HepG2 (cell line): Measurements from ENCODE around the gene MLLT10. TPM values are rescaled to one million over a fixed set of nuclear protein-coding genes. Genes with fewer than 3 reads are reported as not detected.

Source experiments
- ATAC-seq: fragments of 200-7000 bp; cut with Tn5 transposase; 3 replicates; pipeline ENCODE4 v1.9.1; 2020; ENCODE audit warnings: mild to moderate bottlenecking, moderate library complexity
- BruUV-seq: library from RNA; stranded (reverse); fragments of 400-500 nt; replicated peaks from 2 replicates; lab custom pipeline; 2021; lab: Mats Ljungman, UMichigan
- CTCF ChIA-PET: fragments of 300-600 bp; formaldehyde crosslinking; extraction: SDS; loops from one replicate; lab custom pipeline; 2021; ENCODE audit warnings: low total read pairs, inconsistent platforms, low intra/inter-chr PET ratio; lab: Yijun Ruan, JAX
- POLR2A ChIA-PET: fragments of 350-600 bp; sonication (Branson Sonifier 250); formaldehyde crosslinking; loops from one replicate; lab custom pipeline; 2020; ENCODE audit warnings: antibody characterized with exemption, inconsistent platforms; lab: Yijun Ruan, JAX
- DNase-seq: peaks from one replicate; pipeline ENCODE4 v3.0.0-alpha.2; 2015; ENCODE audit warnings: low spot score
- FAIRE-seq: peaks from 3 replicates; lab custom pipeline; 2011; peaks lifted over from hg19 to GRCh38; lab: Jason Lieb, UNC
- H2AFZ ChIP-seq: one replicate; pipeline ENCODE4 v1.6.1; 2011; ENCODE audit warnings: low read length, inconsistent platforms
- H3K27ac ChIP-seq: fragments of 300-600 bp; 3 replicates; pipeline ENCODE4 v1.8.0; 2011; ENCODE audit warnings: mixed run types, mild to moderate bottlenecking, mixed read lengths, low read length, inconsistent platforms; ENCODE audit not compliant: insufficient read depth; ENCODE audit errors: extremely low read length
- H3K27me3 ChIP-seq, 2 experiments: fragments of 200-600 bp in 1 of 2; 2 replicates in 1 of 2; 3 replicates in 1 of 2; pipeline versions ENCODE4 v1.6.0 to v1.8.0; 2011; ENCODE audit warnings: low read length in 2 of 2, mild to moderate bottlenecking in 2 of 2, moderate library complexity in 2 of 2, inconsistent platforms in 1 of 2; ENCODE audit not compliant: insufficient read depth in 2 of 2, control insufficient read depth in 1 of 2
- H3K36me3 ChIP-seq, 2 experiments: fragments of 200-600 bp in 1 of 2; replicated peaks in 1 of 2; 2 replicates in 1 of 2; 3 replicates in 1 of 2; pipeline versions ENCODE4 v1.5.1 to v1.8.0; 2011; ENCODE audit warnings: low read length in 2 of 2, inconsistent platforms in 1 of 2; ENCODE audit not compliant: insufficient read depth in 2 of 2, control insufficient read depth in 1 of 2
- H3K4me1 ChIP-seq: 2 replicates; pipeline ENCODE4 v1.5.1; 2012; ENCODE audit warnings: low read length, inconsistent platforms; ENCODE audit not compliant: insufficient read depth
- H3K4me2 ChIP-seq: 2 replicates; pipeline ENCODE4 v1.6.0; 2011; ENCODE audit warnings: low read depth, low read length, inconsistent platforms
- H3K4me3 ChIP-seq, 3 experiments: fragments of 200-600 bp in 1 of 3; sonication (generic), shearing (Covaris generic) in 1 of 3; replicated peaks in 1 of 3; 2 replicates each; pipeline ENCODE4 v1.5.1; 2011 to 2016; ENCODE audit warnings: low read length in 3 of 3, inconsistent platforms in 2 of 3, low read depth in 2 of 3, mild to moderate bottlenecking in 2 of 3, control low read depth in 1 of 3, mixed read lengths in 1 of 3; ENCODE audit not compliant: insufficient read depth in 1 of 3
- H3K79me2 ChIP-seq: one replicate; pipeline ENCODE4 v1.6.1; 2011; ENCODE audit warnings: low read length, inconsistent platforms; ENCODE audit not compliant: insufficient read depth
- H3K9ac ChIP-seq: 2 replicates; pipeline ENCODE4 v1.6.0; 2011; ENCODE audit warnings: mild to moderate bottlenecking, low read depth, low read length, inconsistent platforms; ENCODE audit not compliant: insufficient read depth
- H3K9me3 ChIP-seq: 2 replicates; pipeline ENCODE4 v1.5.1; 2012; ENCODE audit warnings: mild to moderate bottlenecking, low read length
- H4K20me1 ChIP-seq: 2 replicates; pipeline ENCODE4 v1.6.0; 2011; ENCODE audit warnings: inconsistent platforms, mild to moderate bottlenecking, low read length, moderate library complexity; ENCODE audit not compliant: insufficient read depth
- SMAD1 ChIP-seq: sonication (generic); formaldehyde crosslinking; IDR thresholded peaks from 2 replicates; pipeline ENCODE4 v1.4.0; 2020; ENCODE audit warnings: missing genetic modification reagents, low read depth, mild to moderate bottlenecking, borderline replicate concordance
- ZBTB40 ChIP-seq, 2 experiments: fragments of 450-650 bp in 1 of 2; sonication (generic) in 1 of 2; formaldehyde crosslinking in 1 of 2; IDR thresholded peaks; 2 replicates each; pipeline versions ENCODE4 v1.6.1 to v1.8.0; 2016 to 2022; ENCODE audit warnings: antibody characterized with exemption in 1 of 2, mild to moderate bottlenecking in 1 of 2, missing genetic modification reagents in 1 of 2
- WGBS: methylation state at CpG from one replicate; pipeline ENCODE4 v1.1.6; 2017; ENCODE audit warnings: low lambda C conversion rate; 5-methylcytosine and 5-hydroxymethylcytosine counted together
- in situ Hi-C: cut with HindIII; loops from 2 replicates; pipeline ENCODE4 v1.10.0; 2017; ENCODE audit warnings: low pct_unique_long_range_greater_than_20kb; ENCODE audit not compliant: extremely low pct_ligation_motif_present
- intact Hi-C: fragments of 100-400 bp; cut with micrococcal nuclease; formaldehyde crosslinking; loops from one replicate; pipeline ENCODE4 v1.10.0; 2022; ENCODE audit not compliant: unreplicated experiment
- polyA plus RNA-seq, 8 experiments: library from polyadenylated mRNA; depleted of rRNA in 3 of 8; stranded (reverse) in 7 of 8; unstranded in 1 of 8; fragments of >200 nt; fragmentation: Illumina TruSeq in 4 of 8; extraction: Trizol in 4 of 8; gene quantifications; 2 replicates each; pipeline versions ENCODE4 v1.2.1 to v1.2.3, GENCODE V29; 2011 to 2016; ENCODE audit warnings: low read depth in 4 of 8, missing spikeins in 1 of 8, mixed read lengths in 1 of 8; ENCODE audit not compliant: insufficient read depth in 1 of 8
- total RNA-seq, 5 experiments: library from RNA; depleted of rRNA; stranded (reverse); fragments of >200 nt; fragmentation: Illumina TruSeq; extraction: Trizol; gene quantifications; 2 replicates each; pipeline ENCODE4 v1.2.3, GENCODE V29; 2016; ENCODE audit warnings: low read depth in 1 of 5
- TF ChIP-seq, protein P1 (sequence below): sonication (generic); formaldehyde crosslinking; IDR thresholded peaks from 2 replicates; pipeline ENCODE4 v1.4.0; 2020; ENCODE audit warnings: mild to moderate bottlenecking, low read depth, missing genetic modification reagents

The MLLT10 gene
- total and polyA plus RNA-seq, 2 of the 13 experiments (the other 11 are each of a cell fraction or from before 2014, with no cell fraction given): 51.3 to 84.1 TPM

DNA sequence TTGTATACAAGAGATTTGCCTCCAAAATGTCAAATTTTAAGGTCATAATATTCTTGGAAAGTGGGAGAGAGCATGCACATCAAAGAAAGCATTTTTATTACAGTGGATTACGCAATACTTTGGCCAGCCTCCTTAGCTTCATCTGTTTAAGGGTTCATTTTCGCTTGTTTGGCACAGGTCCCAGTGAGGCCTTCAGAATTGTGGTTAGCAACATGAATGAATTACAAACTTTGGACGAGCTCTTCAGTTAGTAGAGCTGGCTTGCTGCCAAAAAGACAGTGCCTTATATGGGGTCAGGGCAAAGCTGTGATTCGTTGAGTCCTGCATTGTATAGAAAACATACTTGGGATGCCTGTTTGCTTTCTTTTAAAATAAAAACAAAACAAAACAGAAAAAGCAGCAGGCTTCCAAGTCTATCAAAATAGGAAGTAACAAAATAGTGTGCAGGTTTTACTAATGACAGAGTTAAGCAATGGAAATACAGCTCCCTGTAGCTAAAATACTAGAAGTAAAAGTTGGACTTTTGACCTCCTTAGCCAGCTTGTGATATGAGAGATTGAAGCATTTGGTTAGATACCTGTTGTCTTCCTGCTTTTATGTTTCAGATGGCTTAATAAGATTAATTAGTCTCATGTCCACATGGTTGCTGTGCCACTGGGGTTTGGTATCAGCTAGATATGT lies 190.8 kb downstream of the MLLT10 start:
- no TSS peak for BruUV-seq
- no peaks in the 10 kb centered on the region for H3K9me3 ChIP-seq
- H3K27me3 ChIP-seq: no peaks in the 10 kb centered on the region
- intact Hi-C loops (loop anchor here (5.0 kb wide), 1 partner anchor 43 kb away; no protein-coding TSS in a partner anchor), in situ Hi-C loops (loop anchor here (25.0 kb wide), 1 partner anchor 438 kb away; no protein-coding TSS in a partner anchor)
- peaks cover 5 to 20% of the 10 kb centered on the region in 2 experiments for H3K36me3 ChIP-seq
- POLR2A ChIA-PET: interaction anchor here (0.9 to 1.5 kb wide), 5 partner anchors 11 to 231 kb away, joined by 3 to 18 read pairs (median 5); partner anchors contain the start of gene SKIDA1
- CTCF ChIA-PET: interaction anchor here (0.7 kb wide), 1 partner anchor 229 kb away, joined by 3 read pairs; no protein-coding TSS in a partner anchor
- ATAC-seq: peak; percentile 97
- H3K9ac ChIP-seq: no peak overlapping the region
- DNase-seq: peak; percentile 98
- H3K79me2 ChIP-seq: no peaks in the 10 kb centered on the region
- peak overlapping the region; percentile 49 for H3K27ac ChIP-seq
- H3K4me1 ChIP-seq: peaks cover 36% of the 10 kb centered on the region
- no peak overlapping the region for H2AFZ ChIP-seq
- H4K20me1 ChIP-seq: peaks cover 11% of the 10 kb centered on the region
- WGBS: 1% methylated on average over 4 of the region's 4 CpGs
- FAIRE-seq: peak; percentile 79
- no peak overlapping the region for H3K4me3 ChIP-seq
- peak overlapping the region; percentile 8; the same call in 1 of the 2 replicates for H3K4me2 ChIP-seq
- TF ChIP-seq, protein P1, sequence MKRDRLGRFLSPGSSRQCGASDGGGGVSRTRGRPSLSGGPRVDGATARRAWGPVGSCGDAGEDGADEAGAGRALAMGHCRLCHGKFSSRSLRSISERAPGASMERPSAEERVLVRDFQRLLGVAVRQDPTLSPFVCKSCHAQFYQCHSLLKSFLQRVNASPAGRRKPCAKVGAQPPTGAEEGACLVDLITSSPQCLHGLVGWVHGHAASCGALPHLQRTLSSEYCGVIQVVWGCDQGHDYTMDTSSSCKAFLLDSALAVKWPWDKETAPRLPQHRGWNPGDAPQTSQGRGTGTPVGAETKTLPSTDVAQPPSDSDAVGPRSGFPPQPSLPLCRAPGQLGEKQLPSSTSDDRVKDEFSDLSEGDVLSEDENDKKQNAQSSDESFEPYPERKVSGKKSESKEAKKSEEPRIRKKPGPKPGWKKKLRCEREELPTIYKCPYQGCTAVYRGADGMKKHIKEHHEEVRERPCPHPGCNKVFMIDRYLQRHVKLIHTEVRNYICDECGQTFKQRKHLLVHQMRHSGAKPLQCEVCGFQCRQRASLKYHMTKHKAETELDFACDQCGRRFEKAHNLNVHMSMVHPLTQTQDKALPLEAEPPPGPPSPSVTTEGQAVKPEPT: no peak
- TF ChIP-seq ZBTB40 (IDR thresholded peaks at IDR 0.05) (no peak), ZBTB40 (CRISPR knock-in tag; IDR thresholded peaks at IDR 0.05) (no peak), SMAD1 (CRISPR knock-in tag) (no peak)
